ENCODE measurements around the gene RIPOR1.

RIPOR1 gene

GRCh38 chr16:67539271-67539670 lies 10.6 kb downstream of the RIPOR1 start:
- no peak overlapping the region for H3K4me3 ChIP-seq (ENCODE audit: low read depth, low read length)

GRCh38 chr16:67539691-67540635 lies 11.3 kb downstream of the RIPOR1 start:
- H3K4me3 ChIP-seq (ENCODE audit: low read depth, low read length), result no peak overlapping the region

GRCh38 chr16:67540756-67541155 lies 12.1 kb downstream of the RIPOR1 start:
- H3K4me3 ChIP-seq (ENCODE audit: low read depth, low read length), result no peak overlapping the region

GRCh38 chr16:67541391-67542263 lies 13.0 kb downstream of the RIPOR1 start:
- H3K4me3 ChIP-seq (ENCODE audit: low read depth, low read length), result no peak overlapping the region

- no peak overlapping the region for H3K4me3 ChIP-seq (ENCODE audit: low read depth, low read length)
These were observed 13.8 kb downstream of the RIPOR1 start for GRCh38 chr16:67542464-67542863.

GRCh38 chr16:67543036-67543435 lies 14.4 kb downstream of the RIPOR1 start:
- no peak overlapping the region for H3K4me3 ChIP-seq (ENCODE audit: low read depth, low read length)

GRCh38 chr16:67543582-67543981 lies 15.0 kb downstream of the RIPOR1 start:
- no peak overlapping the region for H3K4me3 ChIP-seq (ENCODE audit: low read depth, low read length)

- no peak overlapping the region for H3K4me3 ChIP-seq (ENCODE audit: low read depth, low read length)
These were observed 15.8 kb downstream of the RIPOR1 start for GRCh38 chr16:67544329-67544841.

- no peak overlapping the region for H3K4me3 ChIP-seq (ENCODE audit: low read depth, low read length)
These were observed 16.4 kb downstream of the RIPOR1 start for GRCh38 chr16:67544844-67545664.

GRCh38 chr16:67545665-67546024 lies 17.0 kb downstream of the RIPOR1 start:
- no peak overlapping the region for H3K4me3 ChIP-seq (ENCODE audit: low read depth, low read length)

GRCh38 chr16:67546091-67546501 lies 17.5 kb downstream of the RIPOR1 start:
- H3K4me3 ChIP-seq (ENCODE audit: low read depth, low read length), result no peak overlapping the region

GRCh38 chr16:67546761-67547422 lies 18.3 kb downstream of the RIPOR1 start:
- no peak overlapping the region for H3K4me3 ChIP-seq (ENCODE audit: low read depth, low read length)

- H3K4me3 ChIP-seq (ENCODE audit: low read depth, low read length), result no peak overlapping the region
These were observed 19.0 kb downstream of the RIPOR1 start for GRCh38 chr16:67547423-67548264.

- no peak overlapping the region for H3K4me3 ChIP-seq (ENCODE audit: low read depth, low read length)
These were observed 19.9 kb downstream of the RIPOR1 start for GRCh38 chr16:67548265-67549126.

GRCh38 chr16:67549240-67549639 lies 20.6 kb downstream of the RIPOR1 start:
- no peak overlapping the region for H3K4me3 ChIP-seq (ENCODE audit: low read depth, low read length)

GRCh38 chr16:67549936-67550335 lies 21.3 kb downstream of the RIPOR1 start:
- H3K4me3 ChIP-seq (ENCODE audit: low read depth, low read length), result no peak overlapping the region

GRCh38 chr16:67551091-67551490 lies 22.5 kb downstream of the RIPOR1 start:
- H3K4me3 ChIP-seq (ENCODE audit: low read depth, low read length), result no peak overlapping the region

GRCh38 chr16:67551972-67552371 lies 23.3 kb downstream of the RIPOR1 start:
- H3K4me3 ChIP-seq (ENCODE audit: low read depth, low read length), result no peak overlapping the region

All from iPS-11a (cell line).